HG02981 (cell line): ENCODE data around the gene CBLB.

Experiments
- ATAC-seq: cut with Tn5 transposase; IDR thresholded peaks from one replicate; pipeline ENCODE4 v1.9.1; 2021; ENCODE audit warnings: mild to moderate bottlenecking, moderate library complexity; ENCODE audit not compliant: unreplicated experiment

The CBLB gene

DNA sequence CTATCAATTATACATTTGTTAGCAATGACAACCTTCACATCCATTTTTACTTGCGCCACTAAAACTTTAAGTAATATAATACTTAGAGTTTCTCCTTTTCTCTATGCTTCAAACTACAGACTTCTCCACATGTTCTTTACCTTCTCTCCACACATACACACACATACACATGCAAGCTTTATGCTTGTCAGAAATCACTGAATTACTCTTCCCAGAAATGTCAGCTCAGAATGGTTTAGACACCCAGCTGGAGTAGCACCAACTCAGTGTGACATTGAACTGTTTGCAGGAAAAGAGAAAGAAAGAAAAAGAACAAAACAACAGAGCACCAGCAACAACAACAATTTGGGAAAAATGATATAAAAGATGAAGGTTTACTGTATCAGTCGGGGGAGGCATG, 20.9 kb downstream of the CBLB start:
- ATAC-seq, result no peak

- no peak for ATAC-seq
Observed at GRCh38 chr3:105847452-105847851, 21.4 kb downstream of the CBLB start.

DNA sequence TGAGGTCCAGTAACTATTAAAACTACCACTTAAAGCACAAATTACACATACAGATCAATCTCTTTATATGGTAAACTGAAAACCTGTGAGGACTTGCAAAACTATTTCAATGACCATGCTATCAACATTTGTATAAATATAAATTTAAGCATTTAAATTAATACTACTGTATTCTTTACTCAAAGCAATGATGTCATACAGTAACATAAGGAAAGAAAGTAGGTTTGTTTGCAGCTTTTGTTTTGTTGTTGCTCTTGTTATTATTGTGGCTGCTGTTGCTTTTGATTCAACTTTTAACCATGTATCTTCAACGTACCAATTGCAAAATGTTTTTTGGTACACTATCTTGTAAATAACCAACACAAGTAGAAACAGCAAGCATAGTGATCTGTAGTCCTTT, 22.0 kb downstream of the CBLB start:
- no peak for ATAC-seq

- no peak for ATAC-seq
Observed at GRCh38 chr3:105845488-105845887, 23.3 kb downstream of the CBLB start.

DNA sequence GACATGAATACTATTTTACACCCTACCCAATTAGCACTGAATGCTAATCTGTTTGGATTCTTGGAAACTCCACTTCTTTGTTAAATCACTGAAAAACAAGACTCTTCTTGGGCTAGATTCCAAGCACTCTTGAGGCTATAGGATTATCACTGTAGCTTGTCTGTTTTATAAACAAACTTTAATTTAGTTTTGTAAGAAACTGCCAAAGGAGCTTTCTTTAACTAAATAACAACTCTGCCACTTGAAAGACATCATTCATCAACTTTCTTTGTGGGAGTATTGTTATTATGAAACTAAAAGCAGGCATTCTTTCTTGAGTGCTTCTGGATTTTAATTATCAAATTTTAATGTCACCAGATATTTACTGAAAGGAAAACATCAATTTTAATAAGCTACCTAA, 24.1 kb downstream of the CBLB start:
- ATAC-seq, result no peak

GRCh38 chr3:105843994-105844393, 24.8 kb downstream of the CBLB start:
- ATAC-seq, result no peak

- no peak for ATAC-seq
Observed at GRCh38 chr3:105842943-105843342, 25.9 kb downstream of the CBLB start.

GRCh38 chr3:105842449-105842848, 26.4 kb downstream of the CBLB start:
- no peak for ATAC-seq

DNA sequence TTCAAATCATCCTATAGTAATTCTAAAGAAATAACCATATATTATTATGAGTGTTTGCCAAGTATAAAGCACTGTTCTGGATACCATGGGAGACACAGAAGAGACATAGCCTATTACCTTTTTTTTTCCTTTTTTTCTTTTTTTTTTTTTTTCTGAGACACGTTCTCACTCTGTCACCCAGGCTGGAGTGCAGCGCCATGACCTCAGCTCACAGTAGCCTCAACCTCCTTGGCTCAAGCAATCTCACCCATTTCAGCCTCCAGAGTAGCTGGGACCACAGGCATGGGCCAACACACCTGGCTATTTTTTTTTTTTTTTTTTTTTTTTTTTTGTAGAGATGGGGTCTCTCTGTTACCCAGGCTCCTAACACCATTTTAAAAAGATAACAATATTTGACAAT, 30.9 kb downstream of the CBLB start:
- ATAC-seq, result no peak

DNA sequence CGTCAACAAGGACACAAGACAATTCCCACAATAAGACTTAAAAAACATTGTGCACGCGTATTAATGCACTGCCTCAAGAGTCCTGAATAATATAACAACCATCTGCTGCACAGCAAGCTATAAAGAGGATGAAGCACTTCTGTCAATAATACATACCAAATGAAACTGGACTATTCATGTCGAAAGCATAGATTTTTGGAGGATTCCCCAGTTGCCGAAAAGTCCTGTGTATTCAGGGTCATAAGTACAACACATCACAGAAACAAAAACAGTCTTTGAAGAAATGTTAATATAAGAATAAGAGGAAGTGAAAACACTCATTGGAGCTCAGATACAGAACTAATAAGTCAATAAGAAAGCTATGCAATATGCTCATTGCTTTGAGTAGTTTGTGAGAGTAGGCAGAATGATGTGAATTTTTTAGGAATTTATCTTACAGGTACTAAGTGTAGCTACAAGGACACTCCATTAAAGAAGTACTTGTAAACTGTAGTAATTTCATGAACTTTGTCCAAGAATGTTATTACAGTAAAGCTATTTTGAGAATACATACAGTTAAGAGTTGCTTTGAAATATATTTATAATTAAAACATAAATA, 31.6 kb downstream of the CBLB start:
- ATAC-seq, result peak; percentile 91

DNA sequence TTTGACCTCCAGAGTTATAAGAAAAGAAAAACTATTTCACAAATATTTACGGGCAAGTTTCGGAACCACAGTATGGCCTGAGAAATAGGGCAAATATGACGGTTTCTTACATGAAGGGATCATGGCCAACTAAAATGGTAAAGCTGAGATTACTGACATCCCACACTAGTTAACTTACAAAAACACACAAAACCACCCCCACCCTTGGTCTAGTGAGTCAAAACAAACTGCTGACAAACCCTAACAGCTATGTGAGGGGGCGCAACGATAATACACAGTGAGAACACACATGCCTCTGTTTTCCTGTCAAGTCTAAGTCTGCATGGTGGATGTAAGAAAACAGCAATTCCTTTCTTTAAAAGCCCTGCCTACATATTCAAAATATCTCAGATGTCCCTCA, 32.3 kb downstream of the CBLB start:
- ATAC-seq, result peak; percentile 36

DNA sequence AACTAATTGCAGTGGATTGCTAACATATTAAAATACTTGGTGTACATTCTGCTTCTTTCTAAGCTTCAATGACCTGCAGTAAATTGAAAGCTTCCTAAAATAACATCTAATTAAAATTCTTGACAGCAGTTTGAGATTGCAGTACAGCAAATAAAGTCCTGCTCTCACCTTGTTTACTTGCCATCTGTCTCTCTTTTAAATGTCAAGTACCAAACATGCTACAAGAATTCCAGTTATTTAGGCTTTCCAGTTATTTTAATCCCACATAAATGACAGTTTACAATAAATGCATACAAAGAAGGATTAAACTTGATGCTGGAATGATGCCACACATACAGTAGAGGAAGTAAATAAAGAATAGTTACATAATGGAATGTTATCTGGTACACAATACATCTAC, 33.2 kb downstream of the CBLB start:
- no peak for ATAC-seq

- ATAC-seq, result no peak
Observed at GRCh38 chr3:105834768-105835167, 34.0 kb downstream of the CBLB start.

DNA sequence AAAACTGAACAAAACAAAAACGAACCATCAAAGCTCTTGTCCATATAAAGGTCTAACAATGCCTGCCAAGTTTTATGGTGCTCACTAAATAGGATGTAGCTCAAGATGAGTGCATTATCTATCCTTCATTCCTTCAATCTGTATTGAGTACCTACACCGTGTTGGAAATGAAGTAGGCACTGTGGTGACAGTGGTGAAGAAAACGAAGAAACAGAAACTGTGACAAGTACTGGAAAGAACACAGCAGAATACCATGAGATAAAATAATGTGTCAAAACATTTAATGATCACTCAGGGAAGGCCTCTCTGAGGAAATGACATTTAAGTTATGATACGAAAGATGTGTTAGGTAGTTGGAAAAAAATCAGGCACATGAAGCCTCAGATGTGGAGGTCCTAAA, 36.2 kb downstream of the CBLB start:
- no peak for ATAC-seq

DNA sequence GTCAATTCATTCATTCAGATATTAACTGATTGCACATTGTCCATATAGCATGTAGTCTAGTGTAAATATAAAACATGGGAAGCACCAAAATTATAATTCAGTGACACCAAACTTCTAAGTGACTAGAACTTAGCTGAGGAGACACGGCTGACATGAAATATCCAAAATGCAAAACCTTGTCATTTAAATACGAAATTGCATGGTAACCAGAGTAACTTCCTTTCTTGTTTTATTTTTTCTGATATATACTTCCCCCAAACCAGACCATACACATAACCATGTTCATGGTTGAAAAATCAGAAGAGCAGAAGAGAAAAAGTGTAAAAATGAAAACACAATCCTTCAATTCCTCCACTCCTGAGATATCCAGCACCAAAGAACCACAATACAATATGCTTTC, 38.0 kb downstream of the CBLB start:
- peak; percentile 59 for ATAC-seq

DNA sequence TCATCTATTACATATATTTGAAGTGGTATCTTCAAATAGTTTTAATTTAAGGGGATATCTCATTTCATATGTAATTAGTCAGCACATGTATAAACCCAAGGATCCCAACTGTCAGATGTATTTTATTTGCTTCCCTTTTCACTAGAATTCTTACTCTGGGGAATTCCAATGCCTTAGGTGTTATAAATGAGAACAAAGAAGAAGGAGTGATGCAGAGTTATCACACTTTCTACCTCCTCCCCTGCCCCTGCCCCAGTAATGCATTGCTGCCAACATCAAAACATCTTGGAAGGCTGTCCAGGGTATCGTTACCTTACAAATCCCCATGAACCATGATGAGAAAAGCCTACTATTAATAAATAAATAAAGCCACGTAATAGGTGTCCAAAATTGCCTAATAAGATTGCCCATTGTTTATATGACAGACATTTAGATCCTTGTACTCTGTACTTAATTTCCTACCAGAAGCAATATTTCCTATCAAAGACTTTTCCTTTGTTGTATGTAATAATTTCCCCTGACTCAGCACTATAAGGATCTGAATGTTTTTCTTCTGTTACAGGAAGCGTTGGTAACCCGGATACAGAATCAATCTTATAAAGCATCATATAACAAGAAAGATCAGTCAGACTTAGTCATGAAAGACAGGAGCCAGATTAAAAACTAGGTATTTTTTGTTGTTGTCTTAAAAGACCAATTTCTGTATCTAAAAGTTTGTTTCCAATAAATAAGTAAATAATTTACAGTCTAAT, 38.8 kb downstream of the CBLB start:
- no peak for ATAC-seq

DNA sequence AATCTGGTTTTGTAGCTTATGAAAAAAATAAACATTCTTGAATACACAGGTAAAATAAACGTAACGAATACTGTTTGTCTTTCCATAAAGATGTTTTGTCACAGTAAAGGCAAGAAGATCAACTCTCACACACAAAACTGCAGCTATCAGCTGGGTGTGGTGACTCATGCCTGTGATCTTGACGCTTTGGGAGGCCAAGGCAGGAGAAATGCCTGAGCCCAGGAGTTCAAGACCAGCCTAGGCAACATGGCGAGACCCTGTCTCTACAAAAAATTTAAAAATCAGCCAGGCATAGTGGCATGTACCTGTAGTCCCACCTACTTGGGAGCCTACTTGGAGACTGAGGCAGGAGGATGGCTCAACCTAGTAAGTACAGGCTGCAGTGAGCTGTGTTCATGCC, 39.6 kb downstream of the CBLB start:
- no peak for ATAC-seq

- no peak for ATAC-seq
Observed at GRCh38 chr3:105828703-105829102, 40.1 kb downstream of the CBLB start.

- ATAC-seq, result no peak
Observed at GRCh38 chr3:105827959-105828358, 40.9 kb downstream of the CBLB start.

DNA sequence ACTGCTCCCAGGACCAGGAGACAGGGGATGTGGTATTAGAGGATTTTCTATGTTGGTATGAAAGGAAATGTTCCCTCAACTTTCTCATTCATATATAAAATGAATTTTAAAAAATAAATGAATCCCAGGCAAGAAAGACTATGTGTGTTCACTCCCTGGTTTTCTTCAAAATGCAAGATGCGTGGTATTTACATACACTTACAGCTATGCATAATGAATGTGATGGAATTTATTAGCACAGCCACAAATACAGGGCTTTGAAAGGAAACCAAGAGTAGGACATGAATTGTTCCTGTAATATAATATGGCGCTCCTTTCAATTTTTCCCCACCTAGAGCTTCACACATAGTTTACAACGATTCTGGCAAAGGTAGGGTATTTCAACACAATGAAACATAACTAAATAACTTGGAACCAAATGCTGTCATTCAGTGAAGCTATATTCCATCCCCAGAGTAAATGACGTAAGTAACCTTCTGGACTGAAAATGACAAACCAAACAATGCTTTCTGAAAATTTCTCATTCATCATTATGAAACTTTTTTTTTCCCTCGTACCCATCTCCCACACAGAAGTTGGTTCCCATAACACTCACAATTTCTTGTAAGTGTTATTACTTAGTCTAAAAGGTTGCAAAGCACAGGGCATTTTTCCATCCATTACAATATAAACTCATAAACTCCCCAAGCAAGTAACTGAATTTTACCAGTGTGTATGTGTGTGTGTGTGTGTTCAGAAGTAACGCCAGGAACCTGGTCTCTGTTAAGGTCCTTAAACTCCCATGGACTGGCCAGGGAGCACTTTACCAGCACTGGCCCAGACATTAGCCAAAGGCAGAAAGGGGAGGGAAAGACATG, 41.8 kb downstream of the CBLB start:
- ATAC-seq, result peak; percentile 34

GRCh38 chr3:105824129-105824528, 44.7 kb downstream of the CBLB start:
- no peak for ATAC-seq
